Chondrocyte (in vitro differentiated cells): ENCODE data around the gene TFDP1. TPM values are rescaled to one million over a fixed set of nuclear protein-coding genes. Genes with fewer than 3 reads are reported as not detected.
A peak's percentile ranks its signal among the peaks of the same experiment; 100 is the strongest.

Experiments
- DNase-seq: peaks from one replicate; pipeline ENCODE4 v3.0.0; 2021; ENCODE audit warnings: mixed read lengths, low spot score
- H3K27ac Mint-ChIP-seq: one replicate; pipeline ENCODE4 v1.8.0; 2021; ENCODE audit warnings: mild to moderate bottlenecking, moderate library complexity, mixed read lengths; ENCODE audit not compliant: unreplicated experiment
- H3K27me3 Mint-ChIP-seq: 2 replicates; pipeline ENCODE4 v1.8.0; 2021; ENCODE audit warnings: low read depth, mixed read lengths
- H3K36me3 Mint-ChIP-seq: 2 replicates; pipeline ENCODE4 v1.8.0; 2021; ENCODE audit warnings: low read depth, mixed read lengths
- H3K4me1 Mint-ChIP-seq: 2 replicates; pipeline ENCODE4 v1.8.0; 2021; ENCODE audit warnings: low read depth, mild to moderate bottlenecking, mixed read lengths
- H3K4me3 Mint-ChIP-seq: one replicate; pipeline ENCODE4 v1.8.0; 2021; ENCODE audit warnings: mild to moderate bottlenecking, moderate library complexity, mixed read lengths; ENCODE audit not compliant: unreplicated experiment
- H3K9me3 Mint-ChIP-seq: 2 replicates; pipeline ENCODE4 v1.8.0; 2021; ENCODE audit warnings: low read depth, mixed read lengths
- total RNA-seq: library from RNA; stranded (reverse); gene quantifications from 3 replicates; pipeline ENCODE4 v1.2.1, GENCODE V29; 2021
- TF ChIP-seq, protein P1 (sequence below): fragments of 200-600 bp; sonication (generic); IDR thresholded peaks from 2 replicates; pipeline ENCODE4 v1.5.0; 2021; ENCODE audit warnings: antibody characterized with exemption, mild to moderate bottlenecking, moderate library complexity

Gene TFDP1
- total RNA-seq, 1 donor from 2014 or later, result 54.3 TPM

DNA sequence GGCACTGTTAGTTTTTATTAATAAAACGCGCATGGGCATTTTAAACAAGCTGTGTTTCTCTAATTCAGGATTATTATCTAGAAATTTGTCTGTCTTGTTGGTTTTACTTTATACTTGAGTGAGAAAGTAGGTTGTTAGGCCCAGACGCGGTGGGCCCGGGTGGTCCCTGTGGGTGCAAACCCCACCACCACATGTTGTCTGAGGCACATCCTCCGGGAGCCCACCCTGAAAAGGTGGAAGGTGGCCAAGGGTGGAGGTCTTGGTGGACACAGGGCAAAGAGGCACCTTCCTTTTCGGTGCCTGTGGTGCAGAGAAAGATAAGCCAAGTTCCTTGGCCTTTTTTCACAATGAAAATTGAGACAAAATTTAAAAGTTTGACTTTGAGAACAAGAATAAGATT, 56.9 kb downstream of the TFDP1 start:
- peak; percentile 42 for DNase-seq
- H3K27me3 Mint-ChIP-seq, result no peaks in the 10 kb centered on the region
- no peak overlapping the region for H3K27ac Mint-ChIP-seq
- TF ChIP-seq, protein P1, sequence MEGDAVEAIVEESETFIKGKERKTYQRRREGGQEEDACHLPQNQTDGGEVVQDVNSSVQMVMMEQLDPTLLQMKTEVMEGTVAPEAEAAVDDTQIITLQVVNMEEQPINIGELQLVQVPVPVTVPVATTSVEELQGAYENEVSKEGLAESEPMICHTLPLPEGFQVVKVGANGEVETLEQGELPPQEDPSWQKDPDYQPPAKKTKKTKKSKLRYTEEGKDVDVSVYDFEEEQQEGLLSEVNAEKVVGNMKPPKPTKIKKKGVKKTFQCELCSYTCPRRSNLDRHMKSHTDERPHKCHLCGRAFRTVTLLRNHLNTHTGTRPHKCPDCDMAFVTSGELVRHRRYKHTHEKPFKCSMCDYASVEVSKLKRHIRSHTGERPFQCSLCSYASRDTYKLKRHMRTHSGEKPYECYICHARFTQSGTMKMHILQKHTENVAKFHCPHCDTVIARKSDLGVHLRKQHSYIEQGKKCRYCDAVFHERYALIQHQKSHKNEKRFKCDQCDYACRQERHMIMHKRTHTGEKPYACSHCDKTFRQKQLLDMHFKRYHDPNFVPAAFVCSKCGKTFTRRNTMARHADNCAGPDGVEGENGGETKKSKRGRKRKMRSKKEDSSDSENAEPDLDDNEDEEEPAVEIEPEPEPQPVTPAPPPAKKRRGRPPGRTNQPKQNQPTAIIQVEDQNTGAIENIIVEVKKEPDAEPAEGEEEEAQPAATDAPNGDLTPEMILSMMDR, result no peak
- H3K4me1 Mint-ChIP-seq, result peaks cover 7% of the 10 kb centered on the region
- peaks cover 2% of the 10 kb centered on the region for H3K9me3 Mint-ChIP-seq
- H3K36me3 Mint-ChIP-seq, result peaks cover 42% of the 10 kb centered on the region
- H3K4me3 Mint-ChIP-seq, result no peak overlapping the region

DNA sequence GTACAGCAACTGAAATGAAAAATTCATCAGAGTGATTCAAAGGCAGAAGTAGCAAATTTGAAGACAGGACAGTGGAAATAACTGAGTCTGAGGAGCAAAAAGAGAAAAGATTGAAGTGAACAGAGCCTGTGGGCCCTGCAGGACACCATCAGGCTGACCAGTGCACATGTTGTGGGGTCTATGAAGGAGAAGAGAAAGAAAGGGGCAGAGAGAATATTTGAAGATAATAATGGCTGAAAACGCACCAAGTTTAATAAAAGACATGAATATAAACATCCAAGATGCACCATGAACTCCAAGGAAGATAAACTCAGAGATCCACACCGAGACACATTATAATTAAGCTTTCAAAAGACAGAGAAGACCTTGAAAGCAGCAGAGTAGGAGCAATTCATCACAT, 58.0 kb downstream of the TFDP1 start:
- peaks cover 33% of the 10 kb centered on the region for H3K36me3 Mint-ChIP-seq
- no peak for DNase-seq
- peaks cover 2% of the 10 kb centered on the region for H3K9me3 Mint-ChIP-seq
- H3K27me3 Mint-ChIP-seq, result no peaks in the 10 kb centered on the region
- TF ChIP-seq, protein P1, result no peak
- no peak overlapping the region for H3K4me3 Mint-ChIP-seq
- peaks cover 19% of the 10 kb centered on the region for H3K4me1 Mint-ChIP-seq
- H3K27ac Mint-ChIP-seq, result no peak overlapping the region

DNA sequence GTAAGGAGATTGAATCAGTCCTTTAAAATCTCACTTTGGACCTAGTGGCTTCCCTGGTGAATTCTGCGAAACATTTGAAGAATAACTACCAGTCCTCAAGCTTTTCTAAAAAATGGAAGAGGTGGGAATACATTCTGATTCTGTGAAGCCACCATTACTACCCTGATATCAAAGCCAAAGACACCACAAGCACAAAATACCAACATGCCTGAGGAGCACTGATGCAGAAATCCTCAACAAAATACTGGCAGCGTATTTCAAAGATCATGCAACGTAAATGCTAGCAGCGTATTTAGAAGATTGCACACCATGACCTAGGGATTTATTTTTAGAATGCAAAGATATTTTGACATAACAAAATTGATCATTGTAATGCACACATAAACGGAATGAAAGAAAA, 59.0 kb downstream of the TFDP1 start:
- Mint-ChIP-seq H3K4me3 (no peak overlapping the region), H3K4me1 (peaks cover 26% of the 10 kb centered on the region), H3K36me3 (peaks cover 27% of the 10 kb centered on the region), H3K9me3 (peaks cover 2% of the 10 kb centered on the region), H3K27ac (no peak overlapping the region), H3K27me3 (no peaks in the 10 kb centered on the region)
- DNase-seq, result no peak
- TF ChIP-seq, protein P1, result no peak

DNA sequence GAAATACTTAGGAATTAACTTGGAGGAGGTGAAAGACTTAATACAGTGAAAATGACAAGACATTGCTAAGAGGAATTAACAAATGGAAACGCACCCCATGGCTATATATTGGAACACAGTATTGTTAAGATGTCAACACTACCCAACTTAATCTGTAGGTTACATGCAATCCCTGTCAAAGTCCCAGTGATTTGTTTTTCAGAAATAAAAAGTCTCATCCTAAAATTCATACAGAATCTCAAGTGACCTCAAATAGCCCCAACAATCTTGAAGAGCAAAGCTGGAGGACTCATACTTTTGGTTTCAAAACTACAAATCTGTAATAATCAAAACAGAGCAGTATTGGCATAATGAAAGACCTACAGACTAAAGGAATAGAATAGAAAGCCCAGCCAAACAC, 60.2 kb downstream of the TFDP1 start:
- Mint-ChIP-seq H3K27me3 (no peaks in the 10 kb centered on the region), H3K4me1 (peaks cover 26% of the 10 kb centered on the region)

DNA sequence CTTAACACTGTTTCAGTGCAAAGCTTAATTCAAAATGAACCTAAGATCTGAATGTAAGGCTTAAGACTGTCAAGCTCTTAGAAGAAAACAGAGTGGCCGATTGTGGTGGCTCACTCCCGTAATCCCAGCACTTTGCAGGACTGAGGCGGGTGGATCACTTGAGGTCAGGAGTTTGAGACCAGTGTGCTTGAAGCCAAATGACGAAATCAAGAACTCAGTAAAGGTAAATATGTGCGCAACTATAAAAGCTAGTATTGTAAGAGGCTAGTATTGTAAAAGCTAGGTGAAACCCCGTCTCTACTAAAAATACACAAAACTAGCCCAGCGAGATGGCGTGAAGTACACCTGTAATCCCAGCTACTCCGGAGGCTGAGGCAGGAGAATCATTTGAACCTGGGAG, 60.8 kb downstream of the TFDP1 start:
- DNase-seq, result no peak
- H3K4me1 Mint-ChIP-seq, result peaks cover 26% of the 10 kb centered on the region

More for the DNA sequence above, 60.2 kb downstream of the TFDP1 start:
- TF ChIP-seq, protein P1, result no peak
- peaks cover 23% of the 10 kb centered on the region for H3K36me3 Mint-ChIP-seq
- peaks cover 2% of the 10 kb centered on the region for H3K9me3 Mint-ChIP-seq
- DNase-seq, result no peak
- no peak overlapping the region for H3K4me3 Mint-ChIP-seq
- H3K27ac Mint-ChIP-seq, result no peak overlapping the region

More for the DNA sequence above, 60.8 kb downstream of the TFDP1 start:
- no peak overlapping the region for H3K4me3 Mint-ChIP-seq
- H3K9me3 Mint-ChIP-seq, result peaks cover 2% of the 10 kb centered on the region
- peaks cover 18% of the 10 kb centered on the region for H3K36me3 Mint-ChIP-seq
- no peaks in the 10 kb centered on the region for H3K27me3 Mint-ChIP-seq
- TF ChIP-seq, protein P1, result no peak
- no peak overlapping the region for H3K27ac Mint-ChIP-seq
